Measurements from ENCODE around the gene HEPN1. TPM values are rescaled to one million over a fixed set of nuclear protein-coding genes. Genes with fewer than 3 reads are reported as not detected.

The HEPN1 gene
- total RNA-seq, 1 donor from 2014 or later: not detected

GRCh38 chr11:124890151-124890550, 28.9 kb upstream of the HEPN1 start:
- H3K27ac Mint-ChIP-seq: no peak overlapping the region
- TF ChIP-seq, protein P1, sequence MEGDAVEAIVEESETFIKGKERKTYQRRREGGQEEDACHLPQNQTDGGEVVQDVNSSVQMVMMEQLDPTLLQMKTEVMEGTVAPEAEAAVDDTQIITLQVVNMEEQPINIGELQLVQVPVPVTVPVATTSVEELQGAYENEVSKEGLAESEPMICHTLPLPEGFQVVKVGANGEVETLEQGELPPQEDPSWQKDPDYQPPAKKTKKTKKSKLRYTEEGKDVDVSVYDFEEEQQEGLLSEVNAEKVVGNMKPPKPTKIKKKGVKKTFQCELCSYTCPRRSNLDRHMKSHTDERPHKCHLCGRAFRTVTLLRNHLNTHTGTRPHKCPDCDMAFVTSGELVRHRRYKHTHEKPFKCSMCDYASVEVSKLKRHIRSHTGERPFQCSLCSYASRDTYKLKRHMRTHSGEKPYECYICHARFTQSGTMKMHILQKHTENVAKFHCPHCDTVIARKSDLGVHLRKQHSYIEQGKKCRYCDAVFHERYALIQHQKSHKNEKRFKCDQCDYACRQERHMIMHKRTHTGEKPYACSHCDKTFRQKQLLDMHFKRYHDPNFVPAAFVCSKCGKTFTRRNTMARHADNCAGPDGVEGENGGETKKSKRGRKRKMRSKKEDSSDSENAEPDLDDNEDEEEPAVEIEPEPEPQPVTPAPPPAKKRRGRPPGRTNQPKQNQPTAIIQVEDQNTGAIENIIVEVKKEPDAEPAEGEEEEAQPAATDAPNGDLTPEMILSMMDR (IDR thresholded peaks at IDR 0.05; ENCODE audit: unreplicated experiment): no peak

GRCh38 chr11:124890683-124891372, 28.2 kb upstream of the HEPN1 start:
- Mint-ChIP-seq H3K4me1 (ENCODE audit: low read depth) (no peaks in the 10 kb centered on the region), H3K36me3 (ENCODE audit: insufficient read depth) (no peaks in the 10 kb centered on the region), H3K9me3 (ENCODE audit: low read depth) (no peaks in the 10 kb centered on the region), H3K27ac (no peak overlapping the region), H3K27me3 (peaks cover 52% of the 10 kb centered on the region), H3K4me3 (ENCODE audit: low read depth) (no peak overlapping the region)
- no peak for DNase-seq (ENCODE audit: low spot score, unreplicated experiment)
- TF ChIP-seq, protein P1 (IDR thresholded peaks at IDR 0.05; ENCODE audit: unreplicated experiment): no peak

More at GRCh38 chr11:124890151-124890550, 28.9 kb upstream of the HEPN1 start:
- Mint-ChIP-seq H3K4me3 (ENCODE audit: low read depth) (no peak overlapping the region), H3K4me1 (ENCODE audit: low read depth) (no peaks in the 10 kb centered on the region), H3K36me3 (ENCODE audit: insufficient read depth) (no peaks in the 10 kb centered on the region), H3K27me3 (peaks cover 56% of the 10 kb centered on the region), H3K9me3 (ENCODE audit: low read depth) (no peaks in the 10 kb centered on the region)
- no peak for DNase-seq (ENCODE audit: low spot score, unreplicated experiment)

GRCh38 chr11:124891373-124891861, 27.6 kb upstream of the HEPN1 start:
- TF ChIP-seq, protein P1 (IDR thresholded peaks at IDR 0.05; ENCODE audit: unreplicated experiment): no peak
- Mint-ChIP-seq H3K4me1 (ENCODE audit: low read depth) (no peaks in the 10 kb centered on the region), H3K27me3 (peaks cover 48% of the 10 kb centered on the region), H3K27ac (no peak overlapping the region), H3K4me3 (ENCODE audit: low read depth) (no peak overlapping the region), H3K36me3 (ENCODE audit: insufficient read depth) (no peaks in the 10 kb centered on the region), H3K9me3 (ENCODE audit: low read depth) (no peaks in the 10 kb centered on the region)
- no peak for DNase-seq (ENCODE audit: low spot score, unreplicated experiment)

- Mint-ChIP-seq H3K36me3 (ENCODE audit: insufficient read depth) (no peaks in the 10 kb centered on the region), H3K4me3 (ENCODE audit: low read depth) (no peak overlapping the region), H3K4me1 (ENCODE audit: low read depth) (no peaks in the 10 kb centered on the region), H3K27ac (no peak overlapping the region), H3K27me3 (peaks cover 48% of the 10 kb centered on the region), H3K9me3 (ENCODE audit: low read depth) (no peaks in the 10 kb centered on the region)
- DNase-seq (ENCODE audit: low spot score, unreplicated experiment): no peak
- TF ChIP-seq, protein P1 (IDR thresholded peaks at IDR 0.05; ENCODE audit: unreplicated experiment): no peak
Measured at GRCh38 chr11:124892146-124892545, 26.9 kb upstream of the HEPN1 start.

- Mint-ChIP-seq H3K27me3 (peaks cover 52% of the 10 kb centered on the region), H3K36me3 (ENCODE audit: insufficient read depth) (no peaks in the 10 kb centered on the region), H3K4me1 (ENCODE audit: low read depth) (no peaks in the 10 kb centered on the region), H3K27ac (no peak overlapping the region), H3K9me3 (ENCODE audit: low read depth) (no peaks in the 10 kb centered on the region), H3K4me3 (ENCODE audit: low read depth) (no peak overlapping the region)
- no peak for DNase-seq (ENCODE audit: low spot score, unreplicated experiment)
- TF ChIP-seq, protein P1 (IDR thresholded peaks at IDR 0.05; ENCODE audit: unreplicated experiment): no peak
Measured at GRCh38 chr11:124892750-124893454, 26.1 kb upstream of the HEPN1 start.
